Mucosa of gallbladder (tissue), 1 donor: ENCODE results near the gene ETV6. TPM values are rescaled to one million over a fixed set of nuclear protein-coding genes. Genes with fewer than 3 reads are reported as not detected.
"Not testable (repeated sequence)": the region's sequence is repeated elsewhere in the genome, so short reads cannot be mapped to it uniquely, and the experiment has no call there.

Experiments
- DNase-seq: peaks from one replicate; pipeline ENCODE4 v3.0.0-alpha.2; 2020; ENCODE audit warnings: low spot score
- total RNA-seq: library from RNA; stranded (reverse); gene quantifications from one replicate; pipeline ENCODE4 v1.2.1, GENCODE V29; 2021
- donor health status: DM: no; HTN: no; CAD: no.

Gene ETV6
- total RNA-seq, 1 donor from 2014 or later = 54.5 TPM

DNA sequence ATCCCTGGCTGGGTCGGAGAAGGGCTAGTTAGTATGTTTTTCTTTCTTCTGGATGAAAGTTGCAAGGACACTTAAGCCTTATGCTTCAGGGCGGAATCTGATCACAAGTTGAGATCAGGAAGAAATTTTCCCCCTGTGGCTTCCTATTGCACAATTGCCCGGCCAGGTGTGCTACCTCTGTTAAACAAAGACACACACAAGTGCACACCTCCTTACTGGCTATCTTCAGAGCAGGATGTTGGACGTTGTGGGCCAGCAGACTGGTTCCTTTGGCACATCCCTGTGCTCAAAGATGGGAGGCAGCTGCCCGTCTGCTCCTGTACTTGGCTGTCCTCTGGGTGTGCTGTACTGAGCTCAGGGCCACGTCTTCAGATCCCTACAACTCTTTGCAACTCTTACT lies 19.1 kb downstream of the ETV6 start:
- no peak for DNase-seq

DNA sequence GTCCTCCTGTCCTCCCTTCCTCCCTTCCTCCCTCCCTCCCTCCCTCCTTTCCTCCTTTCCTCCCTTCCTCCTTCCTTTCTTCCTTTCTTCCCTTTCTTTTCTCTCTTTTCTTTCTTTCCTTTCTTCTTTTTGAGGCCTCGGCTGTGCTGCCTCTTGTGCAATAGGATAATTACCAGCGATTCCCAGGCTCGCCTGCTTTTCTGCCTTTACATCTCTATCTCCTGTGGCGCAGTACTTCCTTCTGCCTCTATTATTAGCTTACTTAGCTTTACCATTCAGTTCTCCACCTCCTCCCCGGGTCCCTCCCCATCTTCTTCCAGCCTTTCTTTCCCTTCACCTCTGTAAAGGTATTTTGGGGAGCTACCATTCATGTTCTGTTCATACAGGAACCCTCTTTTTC lies 19.9 kb downstream of the ETV6 start:
- DNase-seq = no peak

DNA sequence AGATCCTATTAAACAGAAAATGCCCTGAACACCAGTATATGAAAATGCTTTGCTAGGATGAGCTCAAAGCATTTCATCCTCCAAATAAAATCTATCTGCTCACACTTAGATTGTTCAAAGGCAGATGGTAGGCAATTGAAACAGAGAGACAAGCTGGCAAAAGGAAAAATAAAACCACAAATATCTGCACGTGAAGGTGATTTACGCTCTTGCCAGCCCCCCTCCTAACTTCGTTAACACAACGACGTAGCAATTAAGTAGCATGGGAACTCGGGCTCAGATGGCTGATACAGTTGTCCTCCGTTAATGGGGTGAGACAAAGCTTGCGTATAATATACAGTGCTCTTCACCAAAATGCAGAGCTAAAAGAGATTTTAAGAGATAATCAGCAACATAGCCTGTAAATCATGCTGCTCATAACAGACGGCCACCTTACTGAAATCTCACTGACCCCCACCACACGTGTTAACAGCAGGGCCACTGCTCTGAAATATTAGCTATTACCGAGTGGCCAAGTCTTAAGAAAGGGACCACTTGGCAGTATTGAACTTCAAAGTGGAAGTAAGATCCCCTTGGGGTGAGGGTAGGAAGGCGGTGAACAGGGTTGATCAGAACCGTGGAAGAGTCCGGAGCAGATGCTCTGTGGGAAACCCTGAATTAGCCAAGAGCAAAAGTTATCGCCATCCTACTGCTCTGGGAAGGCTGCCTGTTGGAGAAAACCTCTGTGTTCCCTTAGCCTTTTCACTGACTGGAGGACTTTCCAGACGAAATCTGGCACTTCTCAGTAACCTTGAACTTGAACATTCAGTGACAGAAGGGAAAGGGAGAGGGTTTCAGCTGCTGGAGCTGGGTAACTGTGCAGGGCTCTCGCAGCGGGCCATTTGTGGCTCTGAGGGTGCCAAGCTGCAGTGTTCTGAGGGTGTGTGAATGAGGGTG lies 23.1 kb downstream of the ETV6 start:
- DNase-seq = no peak

DNA sequence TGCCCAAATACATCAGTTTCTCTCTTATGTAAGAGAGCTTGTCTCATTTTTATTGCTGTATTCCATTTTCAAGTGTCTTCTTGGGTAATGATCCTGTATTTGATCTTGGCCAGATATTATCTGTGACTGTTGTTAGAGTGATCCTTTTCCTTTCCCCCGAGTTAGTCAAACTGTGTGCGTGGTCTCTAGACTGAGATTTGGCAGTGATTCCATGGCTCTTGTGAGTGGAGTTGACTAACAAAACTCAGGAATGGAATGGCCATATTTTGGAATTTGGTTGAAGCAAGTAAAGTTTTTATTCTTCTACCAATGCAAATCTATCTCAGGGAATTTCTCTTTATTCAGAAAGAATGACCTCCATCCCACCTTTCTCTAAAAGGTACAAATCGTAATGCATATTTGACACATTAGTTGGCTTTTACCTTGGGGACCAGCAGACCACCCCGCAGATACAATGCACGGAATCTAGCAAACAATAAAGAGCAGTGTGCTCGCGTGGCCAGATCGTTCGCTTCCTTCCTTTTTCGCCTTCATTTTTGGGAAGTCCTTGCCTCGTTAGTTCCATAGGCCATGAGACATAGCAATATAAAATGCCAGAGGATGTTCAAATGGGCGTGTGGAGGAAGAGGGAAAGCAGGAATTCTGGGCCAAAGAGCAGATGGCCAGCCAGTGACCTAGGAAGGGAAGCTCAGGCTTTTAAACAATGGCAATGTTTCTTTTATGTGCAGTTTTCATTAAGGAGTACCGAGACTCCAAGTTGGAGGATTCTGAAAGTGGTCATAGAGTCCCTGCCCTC lies 24.4 kb downstream of the ETV6 start:
- no peak for DNase-seq

DNA sequence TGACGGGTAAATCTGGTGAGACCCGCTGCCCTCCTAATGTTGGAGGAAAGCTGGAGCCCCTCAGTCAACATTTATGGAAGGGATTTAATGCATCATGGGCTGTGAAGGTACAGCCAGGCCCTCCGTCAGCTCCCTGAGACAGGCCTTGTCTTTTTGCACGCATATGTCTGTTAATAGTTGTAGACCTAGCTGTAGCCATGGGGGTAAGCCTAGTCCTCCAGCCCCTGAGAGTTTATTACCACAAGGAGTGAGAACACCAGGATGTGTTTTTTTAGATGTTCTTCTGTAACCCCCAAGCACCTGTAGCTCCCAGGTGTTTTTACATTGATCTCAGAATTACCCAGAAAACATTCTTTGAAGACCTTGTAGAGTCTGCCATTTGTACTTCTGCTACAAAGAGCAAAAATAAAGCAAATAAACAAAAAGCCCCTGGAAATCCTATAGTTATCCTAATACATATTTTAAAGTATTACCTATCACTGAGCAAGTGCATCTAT lies 25.5 kb downstream of the ETV6 start:
- DNase-seq = no peak

DNA sequence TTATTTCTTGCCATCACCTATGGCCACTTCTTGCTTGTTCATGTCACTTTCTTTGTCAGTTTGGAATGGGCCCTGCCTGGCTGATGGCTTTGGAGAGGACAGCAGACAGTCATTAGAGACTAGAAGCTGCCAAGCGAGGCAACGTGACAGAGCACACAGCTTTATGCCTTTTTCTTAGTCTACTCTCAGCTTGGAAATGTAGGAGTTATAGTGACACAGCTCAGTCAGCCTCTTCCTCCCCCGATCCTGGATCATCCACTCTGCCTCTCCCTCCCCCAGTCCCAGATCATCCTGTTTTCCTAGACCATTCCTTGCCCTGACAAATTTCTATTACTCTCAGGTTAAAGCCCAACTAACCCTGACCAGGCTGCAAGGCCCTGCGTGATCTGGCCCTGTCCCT lies 26.6 kb downstream of the ETV6 start:
- DNase-seq = no peak

DNA sequence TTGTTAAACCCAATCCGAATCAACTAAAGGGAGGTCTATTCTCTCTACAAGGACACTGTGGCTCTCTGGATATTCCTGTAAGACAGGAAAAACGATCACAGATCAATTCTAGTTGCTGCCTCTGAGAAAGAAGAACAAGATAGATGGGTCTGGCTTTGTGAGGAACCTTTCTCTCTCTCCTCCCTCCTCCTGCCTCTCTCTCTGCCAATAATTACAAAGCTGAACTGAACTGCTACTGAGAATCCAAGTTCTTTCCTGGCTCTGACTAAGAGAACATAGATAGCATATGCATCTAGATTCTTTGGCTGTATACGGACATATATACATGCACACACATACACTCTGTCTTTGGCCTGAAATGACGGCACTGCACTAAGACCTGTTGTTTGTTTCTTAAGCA lies 27.6 kb downstream of the ETV6 start:
- DNase-seq = no peak

DNA sequence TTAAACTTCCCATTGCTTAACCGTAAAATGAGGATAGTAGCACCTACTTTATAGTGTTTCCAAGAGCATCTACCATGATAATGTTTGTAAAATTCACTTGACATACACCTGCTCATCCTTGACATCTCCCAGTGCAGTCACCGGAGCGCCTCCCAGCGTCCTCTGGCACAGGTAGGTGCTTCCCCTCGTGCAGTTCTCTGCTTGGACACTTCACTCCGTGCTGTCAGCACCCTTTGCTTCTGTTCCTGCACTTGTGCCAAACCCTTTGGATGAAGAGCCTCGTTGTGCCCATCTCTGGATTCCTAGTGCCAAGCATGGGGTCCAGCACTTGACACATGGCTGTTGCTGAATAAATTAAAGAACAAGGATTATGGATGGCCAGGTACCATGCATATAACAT lies 28.3 kb downstream of the ETV6 start:
- DNase-seq = no peak

DNA sequence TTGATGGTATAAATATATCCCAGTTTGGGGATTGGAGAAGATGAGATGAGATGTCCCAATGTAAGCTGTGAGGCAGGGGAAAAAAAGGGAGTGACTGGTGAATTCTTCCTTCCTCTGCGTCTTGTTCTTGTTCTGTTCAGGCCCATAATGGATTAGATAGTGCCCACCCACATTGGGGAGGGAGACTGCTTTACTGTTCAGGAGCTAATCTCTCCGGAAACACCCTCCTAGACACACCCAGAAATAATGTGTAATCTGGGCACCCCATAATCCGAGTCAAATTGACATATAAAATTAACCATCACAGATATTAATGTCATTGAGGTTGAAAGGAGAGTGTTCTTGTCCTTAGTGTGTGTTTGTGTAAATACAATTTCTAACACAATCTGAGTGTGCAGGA lies 29.3 kb downstream of the ETV6 start:
- DNase-seq = no peak

DNA sequence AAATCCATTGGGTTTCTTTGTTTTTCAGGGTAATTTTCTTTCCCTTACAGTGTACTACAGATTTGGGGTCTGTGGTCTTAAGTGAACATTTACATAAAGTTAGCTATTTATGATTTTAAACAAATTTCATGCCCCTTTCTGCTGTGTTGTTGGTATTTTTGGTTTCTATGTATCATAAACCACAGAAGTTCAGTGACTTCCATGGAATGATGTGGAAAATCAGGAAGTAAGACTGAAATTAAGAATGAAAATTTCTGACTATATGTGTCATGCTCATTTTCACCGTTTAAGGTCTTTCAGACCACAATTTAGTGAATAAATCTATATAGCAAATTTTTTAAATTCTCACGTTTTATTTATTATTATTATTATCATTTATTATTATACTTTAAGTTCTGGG lies 31.7 kb downstream of the ETV6 start:
- DNase-seq = no peak

DNA sequence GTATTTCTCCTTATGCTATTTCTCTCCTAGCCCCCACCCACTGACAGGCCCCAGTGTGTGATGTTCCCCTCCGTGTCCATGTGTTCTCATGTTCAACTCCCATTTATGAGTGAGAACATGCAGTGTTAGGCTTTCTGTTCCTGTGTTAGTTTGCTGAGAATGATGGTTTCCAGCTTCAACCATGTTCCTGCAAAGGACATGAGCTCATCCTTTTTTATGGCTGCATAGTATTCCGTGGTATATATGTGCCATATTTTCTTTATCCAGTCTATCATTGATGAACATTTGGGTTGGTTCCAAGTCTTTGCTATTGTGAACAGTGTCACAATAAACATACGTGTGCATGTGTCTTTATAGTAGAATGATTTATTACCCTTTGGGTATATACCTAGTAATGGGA lies 32.2 kb downstream of the ETV6 start:
- DNase-seq = not testable (repeated sequence)

DNA sequence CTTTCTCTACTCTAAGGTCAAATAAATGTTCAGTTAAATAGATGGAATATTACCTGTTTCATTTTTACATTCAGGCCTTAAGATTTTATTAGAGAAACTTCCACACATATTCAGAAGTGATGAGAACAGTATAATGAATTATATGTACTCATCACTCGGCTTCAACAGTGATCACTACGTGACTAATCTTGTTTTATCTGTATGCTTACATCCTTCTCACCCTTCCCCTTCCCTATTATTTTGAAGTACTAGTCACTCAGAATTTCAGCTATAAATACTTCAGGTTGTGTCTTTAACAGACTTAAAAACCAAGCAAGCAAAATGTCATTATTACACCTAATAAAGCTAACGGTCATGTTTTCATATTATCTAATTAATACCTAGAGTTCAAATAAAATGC lies 34.9 kb downstream of the ETV6 start:
- DNase-seq = no peak

DNA sequence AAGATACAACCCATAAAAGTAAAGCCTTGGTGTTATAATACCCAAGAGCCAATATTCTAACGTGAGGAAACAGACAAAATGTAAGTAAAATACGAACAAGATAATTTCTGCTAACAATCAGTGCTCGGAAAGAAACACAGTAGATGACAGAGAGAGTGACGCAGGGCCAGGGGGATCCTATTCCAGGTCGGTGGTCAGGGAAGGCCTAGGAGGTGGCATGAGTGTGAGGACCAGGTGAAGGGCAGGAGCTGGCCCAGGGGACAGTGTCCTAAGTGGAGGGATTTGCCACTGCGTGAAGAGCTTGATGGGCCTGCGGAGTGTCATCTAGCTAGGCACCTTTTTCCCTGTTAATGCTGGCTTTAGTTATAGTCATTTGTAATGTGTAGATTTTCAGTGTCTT lies 35.3 kb downstream of the ETV6 start:
- no peak for DNase-seq

DNA sequence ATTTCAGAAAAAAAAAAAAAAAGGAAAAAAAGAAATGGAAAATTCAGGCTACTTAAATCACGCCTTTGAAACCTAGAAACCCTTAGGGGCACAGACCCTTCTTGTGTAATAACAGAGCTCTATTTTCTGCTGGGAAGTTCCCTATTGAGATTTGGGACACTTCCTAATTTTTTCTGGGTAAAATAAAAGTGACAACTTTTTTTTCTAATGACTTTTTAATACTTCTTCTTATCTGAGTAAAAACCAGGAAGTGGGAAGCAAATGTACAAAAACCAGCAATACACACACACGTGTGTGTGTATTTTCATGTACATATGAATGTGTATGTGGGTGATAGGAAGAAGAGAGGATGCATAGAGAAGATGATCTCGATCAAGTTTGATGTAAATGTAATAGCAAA lies 35.8 kb downstream of the ETV6 start:
- no peak for DNase-seq

DNA sequence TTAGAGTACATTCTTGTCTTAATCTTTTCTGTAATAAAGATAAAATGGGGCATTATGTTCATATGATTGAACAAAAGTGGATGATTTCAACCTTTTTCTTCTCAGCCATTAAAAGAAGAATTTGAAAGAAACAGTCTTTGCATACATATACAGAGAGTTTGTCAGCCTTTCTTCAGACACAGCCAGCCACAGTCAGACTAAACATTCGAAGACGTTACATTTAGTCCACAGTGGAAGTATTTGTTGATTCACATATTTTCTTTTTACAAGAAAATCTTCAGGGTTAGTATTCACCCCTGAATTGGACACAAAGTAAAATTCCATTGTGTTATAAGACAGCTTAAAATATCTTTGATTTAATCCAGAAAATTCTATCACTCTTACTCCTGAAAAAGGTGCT lies 36.2 kb downstream of the ETV6 start:
- no peak for DNase-seq

DNA sequence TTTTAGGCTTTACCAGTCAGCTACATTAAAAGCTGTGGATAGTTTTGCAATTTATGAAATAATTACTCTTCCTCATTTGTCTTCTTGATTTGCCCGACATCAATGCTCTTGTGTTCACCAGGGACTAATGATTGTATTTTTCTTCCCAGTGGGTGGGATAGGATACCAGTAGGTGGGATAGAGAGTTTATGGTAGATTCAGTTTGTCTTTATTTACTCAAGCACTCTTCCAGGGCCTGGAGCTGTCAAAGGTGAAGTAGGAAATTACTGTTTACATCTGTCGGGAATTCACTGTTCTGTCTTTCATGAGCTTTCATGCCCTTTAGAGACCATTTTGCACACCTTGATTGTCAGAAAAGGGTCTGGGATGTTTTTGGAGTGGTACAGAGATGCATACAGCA lies 36.6 kb downstream of the ETV6 start:
- no peak for DNase-seq

DNA sequence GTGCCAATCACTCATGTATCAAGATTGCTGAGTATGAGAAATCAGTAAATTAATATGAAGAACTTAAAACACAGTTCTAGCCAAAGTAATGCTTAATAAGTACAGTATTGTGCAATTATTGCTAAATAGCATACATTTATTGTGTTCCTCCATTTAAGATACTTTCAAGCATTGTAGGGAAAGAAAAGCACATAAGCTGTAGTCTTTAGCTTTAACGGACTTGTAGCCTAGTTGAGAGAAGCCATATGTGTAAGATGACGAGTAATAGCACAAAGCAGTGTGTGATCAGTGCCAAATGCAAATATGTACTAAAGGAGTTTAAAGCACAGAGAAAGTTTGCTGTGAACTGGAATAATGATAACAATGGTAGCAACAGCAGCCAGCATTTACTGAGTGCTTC lies 38.1 kb downstream of the ETV6 start:
- DNase-seq = no peak

DNA sequence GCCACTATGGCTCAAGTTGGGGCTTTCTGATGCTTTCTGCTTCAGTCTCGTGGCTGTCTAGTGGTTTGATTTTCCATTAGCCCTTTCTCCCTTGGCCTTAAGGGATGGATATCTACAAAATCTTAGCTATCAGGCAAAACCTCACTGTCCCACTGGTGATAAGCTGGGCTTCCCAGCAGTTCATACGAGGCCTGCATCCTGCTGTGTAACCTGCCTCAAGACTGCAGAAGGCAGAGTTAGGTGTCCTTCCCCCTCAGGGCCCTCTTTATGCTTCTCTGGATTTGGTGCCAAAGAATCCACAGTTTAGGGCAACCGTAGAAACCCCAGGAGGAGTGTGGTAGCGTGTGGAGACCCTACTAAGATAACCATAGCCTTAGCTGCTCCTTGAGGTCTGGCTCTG lies 38.9 kb downstream of the ETV6 start:
- DNase-seq = no peak

DNA sequence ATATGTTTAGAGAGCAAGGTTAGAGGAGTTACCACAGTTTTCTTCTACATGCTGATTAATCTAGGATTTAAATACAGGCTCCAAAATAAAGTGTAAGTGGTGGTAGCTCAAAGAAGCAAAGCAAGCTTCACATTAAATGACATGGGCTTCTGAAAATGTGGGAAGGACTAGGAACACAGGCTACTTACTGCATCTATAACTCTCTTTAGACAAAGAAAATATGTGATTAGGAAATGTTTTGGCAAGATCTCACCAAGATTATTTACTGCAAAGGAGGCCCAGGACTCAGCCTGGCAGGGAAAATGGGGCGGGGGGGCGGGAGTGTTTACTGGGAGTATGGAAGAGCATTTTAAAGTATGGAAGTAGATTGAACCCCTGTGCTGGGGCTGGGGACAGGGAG lies 39.4 kb downstream of the ETV6 start:
- no peak for DNase-seq

DNA sequence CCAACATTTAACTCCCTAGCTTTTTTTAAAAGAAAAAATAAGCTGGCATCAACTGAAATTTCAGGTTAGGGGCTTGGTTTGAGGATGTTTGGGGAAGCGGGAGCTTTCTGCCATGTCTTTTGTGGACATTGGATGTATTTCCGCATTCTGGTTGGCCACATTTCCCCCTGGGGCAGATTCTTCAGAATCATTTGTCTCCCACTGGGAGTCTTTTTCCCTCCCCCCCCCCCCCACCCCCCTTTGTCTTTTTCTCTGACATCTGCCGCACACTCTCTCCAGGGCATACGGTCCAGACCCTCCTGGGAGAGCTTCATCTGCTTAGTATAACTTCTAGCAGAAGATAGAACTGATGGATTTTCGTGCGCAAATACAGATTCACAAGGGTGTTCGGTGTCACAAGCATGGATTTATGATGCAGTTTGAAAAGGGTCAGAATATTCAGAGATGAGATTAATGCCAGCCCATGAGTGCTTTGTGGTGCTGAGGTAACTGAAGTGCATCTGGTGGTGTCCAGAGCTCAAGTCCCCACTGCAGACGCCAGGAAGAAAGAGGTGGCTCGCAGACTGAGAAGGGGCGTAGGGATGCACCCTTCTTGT lies 40.2 kb downstream of the ETV6 start:
- DNase-seq = no peak

DNA sequence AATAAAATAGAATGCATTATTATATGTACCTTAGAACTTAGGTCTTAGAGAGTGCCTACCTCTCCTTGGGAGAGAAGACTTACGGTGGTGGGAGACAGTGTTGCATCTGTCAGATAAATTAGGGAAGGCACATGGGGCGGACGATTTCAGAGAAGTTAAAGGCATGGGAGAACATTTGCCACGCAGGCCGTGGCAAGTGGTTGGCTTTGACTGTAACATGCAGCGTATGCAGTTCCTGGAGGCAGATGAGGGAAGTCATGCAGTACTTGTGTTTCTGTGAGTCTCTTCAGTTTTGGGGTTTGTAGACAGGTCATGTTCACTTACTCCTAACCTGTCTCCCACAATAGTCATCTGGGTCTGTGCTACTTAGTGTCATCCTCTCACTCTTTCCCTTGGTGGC lies 43.6 kb downstream of the ETV6 start:
- no peak for DNase-seq

DNA sequence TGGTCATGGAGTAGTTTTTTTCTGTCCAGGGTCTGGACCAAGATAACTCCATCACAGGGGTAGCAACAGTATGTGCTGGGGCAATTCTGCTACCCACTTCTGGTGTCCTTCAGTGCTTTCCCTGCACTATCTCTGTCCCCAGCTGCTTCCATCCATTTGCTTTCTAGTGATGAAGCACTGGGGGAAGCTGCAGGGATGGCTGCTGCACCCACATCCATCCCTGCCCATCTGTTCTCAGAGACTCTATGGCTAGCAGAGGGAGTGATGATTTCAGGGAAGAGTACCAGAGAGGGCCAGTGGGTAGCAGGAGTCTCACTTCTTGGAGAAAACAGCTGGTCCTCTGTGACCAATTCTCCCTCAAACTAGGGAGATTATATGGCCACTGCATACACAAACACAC lies 44.1 kb downstream of the ETV6 start:
- DNase-seq = no peak

DNA sequence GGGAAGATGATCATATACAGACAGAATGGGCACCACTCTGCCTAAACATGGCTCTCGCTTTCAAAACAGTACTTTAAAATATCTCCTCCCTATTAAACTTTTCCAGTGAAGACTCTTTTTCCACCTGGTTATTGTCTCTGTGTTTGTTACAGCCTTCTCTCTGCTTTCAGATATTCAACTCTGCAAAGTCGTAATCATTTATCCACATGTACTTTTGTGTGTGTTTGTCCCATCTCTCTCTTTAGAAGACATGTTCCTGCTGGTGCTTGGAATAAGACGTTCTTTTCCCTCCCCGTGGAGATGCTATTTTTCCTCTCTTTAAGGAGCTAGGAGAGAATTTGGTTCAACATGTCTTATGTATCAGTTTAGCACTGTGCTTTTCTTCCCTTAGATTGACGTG lies 45.1 kb downstream of the ETV6 start:
- DNase-seq = no peak
